ENCODE measurements around the gene INTS4. TPM values are rescaled to one million over a fixed set of nuclear protein-coding genes. Genes with fewer than 3 reads are reported as not detected.
"Not testable (repeated sequence)": the region's sequence is repeated elsewhere in the genome, so short reads cannot be mapped to it uniquely, and the experiment has no call there.

INTS4 gene
- total RNA-seq, 1 experiment from 2014 or later, result 25.2 TPM

DNA sequence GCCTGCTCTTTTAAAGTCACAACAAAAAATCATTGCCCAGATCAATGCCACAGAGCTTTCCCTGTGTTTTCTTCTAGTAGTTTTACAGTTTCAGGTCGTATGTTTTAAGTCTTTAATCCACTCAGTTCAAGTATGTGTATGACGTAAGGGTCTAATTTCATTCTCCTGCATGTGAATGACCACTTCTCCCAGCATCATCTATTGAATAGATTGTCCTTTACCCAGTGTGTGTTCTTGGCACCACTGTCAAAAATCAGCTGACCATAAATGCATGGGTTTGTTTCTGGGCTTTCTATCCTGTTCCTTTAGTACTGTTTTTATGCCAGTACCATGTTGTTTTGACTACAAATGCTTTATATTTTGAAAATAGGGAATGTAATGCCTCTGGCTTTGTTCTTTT is 28.1 kb downstream of the INTS4 start:
- POLR2A ChIA-PET, result no interaction called here
- intact Hi-C loops (cut with micrococcal nuclease), result no loop called here
- no TSS peak for BruUV-seq (replicated peaks)

DNA sequence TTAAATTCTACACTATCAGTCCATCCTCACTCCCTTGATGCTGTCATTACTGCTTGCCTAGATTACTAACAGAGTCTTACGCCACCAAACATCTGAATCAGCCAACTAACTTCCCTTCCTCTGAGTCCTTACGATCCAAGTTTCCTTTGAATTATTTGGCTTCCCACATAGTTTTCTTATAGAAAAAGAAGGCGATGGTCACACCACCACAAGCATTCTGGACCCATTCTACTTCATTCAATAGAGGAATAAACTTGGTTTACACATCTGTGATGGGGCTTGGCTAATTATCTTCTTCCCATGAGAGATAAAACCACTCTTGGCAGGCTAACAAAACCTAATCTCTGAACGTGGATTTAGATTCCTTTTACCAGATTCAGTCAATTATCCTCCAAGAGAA is 35.0 kb downstream of the INTS4 start:
- H3K36me3 Mint-ChIP-seq (ENCODE audit: insufficient read depth, unreplicated experiment), result peaks cover 35% of the 10 kb centered on the region

More for the DNA sequence above, 28.1 kb downstream of the INTS4 start:
- Mint-ChIP-seq H3K9me3 (ENCODE audit: unreplicated experiment) (no peaks in the 10 kb centered on the region), H3K36me3 (ENCODE audit: insufficient read depth, unreplicated experiment) (peaks cover 5% of the 10 kb centered on the region), H3K4me1 (ENCODE audit: insufficient read depth, unreplicated experiment) (no peaks in the 10 kb centered on the region), H3K27ac (ENCODE audit: low read depth, unreplicated experiment) (no peak overlapping the region), H3K27me3 (ENCODE audit: insufficient read depth, unreplicated experiment) (no peaks in the 10 kb centered on the region), H3K4me3 (ENCODE audit: unreplicated experiment) (no peak overlapping the region)
- TF ChIP-seq, protein P1, sequence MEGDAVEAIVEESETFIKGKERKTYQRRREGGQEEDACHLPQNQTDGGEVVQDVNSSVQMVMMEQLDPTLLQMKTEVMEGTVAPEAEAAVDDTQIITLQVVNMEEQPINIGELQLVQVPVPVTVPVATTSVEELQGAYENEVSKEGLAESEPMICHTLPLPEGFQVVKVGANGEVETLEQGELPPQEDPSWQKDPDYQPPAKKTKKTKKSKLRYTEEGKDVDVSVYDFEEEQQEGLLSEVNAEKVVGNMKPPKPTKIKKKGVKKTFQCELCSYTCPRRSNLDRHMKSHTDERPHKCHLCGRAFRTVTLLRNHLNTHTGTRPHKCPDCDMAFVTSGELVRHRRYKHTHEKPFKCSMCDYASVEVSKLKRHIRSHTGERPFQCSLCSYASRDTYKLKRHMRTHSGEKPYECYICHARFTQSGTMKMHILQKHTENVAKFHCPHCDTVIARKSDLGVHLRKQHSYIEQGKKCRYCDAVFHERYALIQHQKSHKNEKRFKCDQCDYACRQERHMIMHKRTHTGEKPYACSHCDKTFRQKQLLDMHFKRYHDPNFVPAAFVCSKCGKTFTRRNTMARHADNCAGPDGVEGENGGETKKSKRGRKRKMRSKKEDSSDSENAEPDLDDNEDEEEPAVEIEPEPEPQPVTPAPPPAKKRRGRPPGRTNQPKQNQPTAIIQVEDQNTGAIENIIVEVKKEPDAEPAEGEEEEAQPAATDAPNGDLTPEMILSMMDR (IDR thresholded peaks at IDR 0.05; ENCODE audit: unreplicated experiment), result no peak
- no peak for DNase-seq (ENCODE audit: unreplicated experiment)
- CTCF ChIA-PET, result no interaction called here

DNA sequence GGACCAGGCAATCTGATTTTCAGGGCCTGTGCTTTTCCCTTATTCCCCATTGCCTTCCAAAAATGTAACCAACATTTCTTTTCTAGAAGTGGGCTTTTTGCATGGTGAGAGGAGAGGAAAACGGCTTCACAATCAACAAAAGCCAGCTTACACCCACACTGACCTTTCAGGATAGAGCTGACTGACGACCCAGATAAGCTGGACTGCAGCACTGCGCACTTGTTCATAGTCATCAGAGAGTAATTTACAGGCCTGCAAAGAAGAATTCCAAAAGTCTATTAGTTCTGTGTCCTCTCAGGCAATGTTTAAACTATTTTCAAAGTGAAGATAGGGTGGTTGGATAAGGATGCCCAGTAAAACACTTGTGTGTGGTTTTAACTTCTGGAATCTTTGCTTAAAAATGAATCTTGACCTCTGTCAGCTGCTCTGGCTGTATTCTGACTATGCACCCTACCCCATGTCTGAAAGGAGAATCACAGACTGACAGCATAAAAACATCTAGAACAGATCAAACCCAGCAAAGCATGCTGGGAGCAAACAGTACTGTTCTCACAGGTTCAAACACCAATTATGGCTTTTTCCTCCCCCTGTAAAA is 35.8 kb downstream of the INTS4 start:
- BruUV-seq (replicated peaks); DNase-seq (ENCODE audit: unreplicated experiment); H3K4me3 Mint-ChIP-seq (ENCODE audit: unreplicated experiment); H3K27ac Mint-ChIP-seq (ENCODE audit: low read depth, unreplicated experiment); H3K9me3 Mint-ChIP-seq (ENCODE audit: unreplicated experiment); H3K4me1 Mint-ChIP-seq (ENCODE audit: insufficient read depth, unreplicated experiment); POLR2A ChIA-PET; intact Hi-C loops (cut with micrococcal nuclease); H3K27me3 Mint-ChIP-seq (ENCODE audit: insufficient read depth, unreplicated experiment); CTCF ChIA-PET: not testable (repeated sequence)
- peaks cover 35% of the 10 kb centered on the region for H3K36me3 Mint-ChIP-seq (ENCODE audit: insufficient read depth, unreplicated experiment)

More for the DNA sequence above, 35.0 kb downstream of the INTS4 start:
- Mint-ChIP-seq H3K27ac (ENCODE audit: low read depth, unreplicated experiment) (no peak overlapping the region), H3K4me1 (ENCODE audit: insufficient read depth, unreplicated experiment) (no peaks in the 10 kb centered on the region), H3K9me3 (ENCODE audit: unreplicated experiment) (no peaks in the 10 kb centered on the region), H3K4me3 (ENCODE audit: unreplicated experiment) (no peak overlapping the region), H3K27me3 (ENCODE audit: insufficient read depth, unreplicated experiment) (no peaks in the 10 kb centered on the region)
- POLR2A ChIA-PET, result no interaction called here
- no TSS peak for BruUV-seq (replicated peaks)
- TF ChIP-seq, protein P1 (IDR thresholded peaks at IDR 0.05; ENCODE audit: unreplicated experiment), result no peak
- CTCF ChIA-PET, result no interaction called here
- no peak for DNase-seq (ENCODE audit: unreplicated experiment)
- intact Hi-C loops (cut with micrococcal nuclease), result no loop called here

DNA sequence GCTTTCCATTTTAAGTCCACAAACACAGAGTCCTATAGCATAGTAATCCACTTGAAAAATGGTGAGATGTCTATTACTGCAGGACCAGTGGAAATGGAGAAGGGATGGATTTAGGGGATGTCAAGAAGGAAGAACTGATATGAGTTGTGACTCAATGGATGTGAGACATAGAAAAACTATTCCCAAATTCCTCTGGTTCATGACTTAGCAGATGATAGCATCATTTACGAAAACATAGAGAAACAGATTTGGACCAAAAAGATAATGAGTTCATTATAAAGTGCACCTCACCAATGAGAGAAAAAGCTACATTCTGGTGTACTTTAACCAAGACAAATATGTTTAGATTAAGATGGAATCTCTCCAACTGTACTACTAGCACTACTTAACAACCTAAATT is 51.2 kb downstream of the INTS4 start:
- H3K36me3 Mint-ChIP-seq (ENCODE audit: insufficient read depth, unreplicated experiment); H3K27ac Mint-ChIP-seq (ENCODE audit: low read depth, unreplicated experiment); POLR2A ChIA-PET; CTCF ChIA-PET; H3K4me3 Mint-ChIP-seq (ENCODE audit: unreplicated experiment); H3K27me3 Mint-ChIP-seq (ENCODE audit: insufficient read depth, unreplicated experiment); H3K9me3 Mint-ChIP-seq (ENCODE audit: unreplicated experiment); H3K4me1 Mint-ChIP-seq (ENCODE audit: insufficient read depth, unreplicated experiment); BruUV-seq (replicated peaks); DNase-seq (ENCODE audit: unreplicated experiment); intact Hi-C loops (cut with micrococcal nuclease): not testable (repeated sequence)

DNA sequence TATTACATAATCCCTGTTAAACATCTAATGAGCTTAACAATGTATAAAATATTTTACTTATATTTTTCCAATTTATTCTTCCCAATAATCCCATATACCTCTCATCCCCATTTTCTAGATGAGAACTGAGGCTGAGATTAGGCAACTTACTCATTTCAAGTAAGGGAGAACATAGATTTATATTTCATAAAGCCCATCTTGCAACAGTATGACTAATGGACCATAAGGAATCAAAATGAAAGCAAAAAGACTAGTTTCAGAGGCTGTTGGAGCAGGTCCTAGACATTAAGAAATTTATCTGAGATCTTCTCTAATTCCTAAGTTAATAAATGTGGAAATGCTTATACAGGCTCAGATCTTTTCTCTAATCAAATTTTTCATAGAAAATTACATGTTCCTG is 52.0 kb downstream of the INTS4 start:
- H3K4me3 Mint-ChIP-seq (ENCODE audit: unreplicated experiment); H3K27ac Mint-ChIP-seq (ENCODE audit: low read depth, unreplicated experiment); H3K4me1 Mint-ChIP-seq (ENCODE audit: insufficient read depth, unreplicated experiment); CTCF ChIA-PET; H3K9me3 Mint-ChIP-seq (ENCODE audit: unreplicated experiment); H3K36me3 Mint-ChIP-seq (ENCODE audit: insufficient read depth, unreplicated experiment); POLR2A ChIA-PET; H3K27me3 Mint-ChIP-seq (ENCODE audit: insufficient read depth, unreplicated experiment); BruUV-seq (replicated peaks); intact Hi-C loops (cut with micrococcal nuclease): not testable (repeated sequence)
- peak; percentile 5 for DNase-seq (ENCODE audit: unreplicated experiment)

DNA sequence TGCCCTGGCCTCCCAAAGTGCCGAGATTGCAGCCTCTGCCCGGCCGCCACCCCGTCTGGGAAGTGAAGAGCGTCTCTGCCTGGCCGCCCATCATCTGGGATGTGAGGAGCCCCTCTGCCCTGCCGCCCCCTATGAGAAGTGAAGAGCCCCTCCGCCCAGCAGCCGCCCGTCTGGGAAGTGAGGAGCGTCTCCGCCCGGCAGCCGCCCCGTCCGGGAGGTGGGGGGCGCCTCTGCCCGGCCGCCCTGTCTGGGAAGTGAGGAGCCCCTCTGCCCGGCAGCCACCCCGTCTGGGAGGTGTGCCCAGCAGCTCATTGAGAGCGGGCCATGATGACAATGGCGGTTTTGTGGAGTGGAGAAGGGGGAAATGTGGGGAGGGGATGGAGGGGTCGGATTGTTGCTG is 60.9 kb downstream of the INTS4 start:
- POLR2A ChIA-PET; BruUV-seq (replicated peaks); DNase-seq (ENCODE audit: unreplicated experiment); H3K27ac Mint-ChIP-seq (ENCODE audit: low read depth, unreplicated experiment); H3K27me3 Mint-ChIP-seq (ENCODE audit: insufficient read depth, unreplicated experiment); H3K4me1 Mint-ChIP-seq (ENCODE audit: insufficient read depth, unreplicated experiment); H3K9me3 Mint-ChIP-seq (ENCODE audit: unreplicated experiment); intact Hi-C loops (cut with micrococcal nuclease); H3K4me3 Mint-ChIP-seq (ENCODE audit: unreplicated experiment); CTCF ChIA-PET: not testable (repeated sequence)
- H3K36me3 Mint-ChIP-seq (ENCODE audit: insufficient read depth, unreplicated experiment), result peaks cover 38% of the 10 kb centered on the region

DNA sequence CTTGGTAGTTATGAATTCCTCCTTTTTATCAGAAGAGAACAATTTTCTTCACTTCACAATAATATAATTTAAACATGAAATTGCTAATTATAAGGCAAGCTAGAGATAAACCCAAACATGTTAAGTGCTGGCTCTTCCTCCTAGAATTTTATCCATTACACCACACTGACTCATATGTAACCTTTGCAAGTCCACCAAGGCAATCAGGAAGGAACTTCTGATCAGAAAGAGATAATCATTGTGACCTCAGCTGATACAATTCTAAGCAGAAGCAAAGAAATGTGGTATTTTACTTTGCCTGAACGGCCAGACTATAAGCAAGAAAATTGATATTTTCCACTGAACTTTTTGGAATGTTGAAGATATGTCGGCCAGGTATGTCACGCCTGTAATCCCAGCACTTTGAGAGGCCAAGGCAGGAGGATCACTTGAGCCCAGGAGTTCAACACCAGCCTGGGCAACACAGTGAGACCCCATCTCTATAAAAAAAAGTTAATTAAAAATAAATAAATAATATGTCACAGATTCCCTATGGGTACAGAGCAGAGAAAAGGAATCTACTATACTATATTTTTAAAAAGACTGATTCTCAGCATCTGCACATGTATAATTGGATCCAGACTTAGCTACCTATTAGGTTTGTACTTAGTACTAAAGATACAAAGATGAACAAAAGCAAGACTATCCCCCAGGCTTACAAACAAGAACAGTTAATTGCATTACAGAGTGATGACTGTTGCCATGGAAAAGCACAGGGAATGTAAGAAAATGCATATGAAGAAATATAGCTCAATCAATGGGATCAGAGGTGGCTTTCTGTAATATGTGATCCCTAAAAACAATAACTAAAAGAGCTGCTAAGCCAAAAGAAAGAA is 63.9 kb downstream of the INTS4 start:
- H3K36me3 Mint-ChIP-seq (ENCODE audit: insufficient read depth, unreplicated experiment), result peaks cover 44% of the 10 kb centered on the region
- POLR2A ChIA-PET, result interaction anchor here (0.5 kb wide), 1 partner anchor 45 kb away, joined by 3 read pairs; no protein-coding TSS in a partner anchor
- H3K27me3 Mint-ChIP-seq (ENCODE audit: insufficient read depth, unreplicated experiment); intact Hi-C loops (cut with micrococcal nuclease); H3K4me3 Mint-ChIP-seq (ENCODE audit: unreplicated experiment); H3K27ac Mint-ChIP-seq (ENCODE audit: low read depth, unreplicated experiment); BruUV-seq (replicated peaks); CTCF ChIA-PET; DNase-seq (ENCODE audit: unreplicated experiment); H3K9me3 Mint-ChIP-seq (ENCODE audit: unreplicated experiment); H3K4me1 Mint-ChIP-seq (ENCODE audit: insufficient read depth, unreplicated experiment): not testable (repeated sequence)

DNA sequence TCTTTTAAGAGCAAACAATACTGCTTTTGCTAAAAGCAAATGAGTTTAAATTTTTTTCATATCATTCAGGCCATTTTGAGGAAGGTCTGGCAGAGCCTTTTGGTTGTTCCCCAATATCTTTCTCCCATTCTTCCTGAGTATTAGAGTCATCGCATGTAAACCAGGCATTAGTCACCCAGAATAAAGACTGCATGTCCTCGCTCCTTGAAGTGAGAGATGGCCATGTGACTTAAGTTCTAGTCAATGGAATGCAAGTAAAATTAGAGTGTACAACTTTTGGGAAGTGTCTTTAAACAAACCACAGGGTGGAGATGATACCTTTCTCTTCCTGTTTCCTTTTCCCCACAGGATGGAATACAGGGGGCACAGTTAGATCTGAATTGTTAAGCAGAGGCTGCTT is 76.8 kb downstream of the INTS4 start:
- BruUV-seq (replicated peaks); POLR2A ChIA-PET; H3K9me3 Mint-ChIP-seq (ENCODE audit: unreplicated experiment); H3K27ac Mint-ChIP-seq (ENCODE audit: low read depth, unreplicated experiment); intact Hi-C loops (cut with micrococcal nuclease); H3K4me3 Mint-ChIP-seq (ENCODE audit: unreplicated experiment); H3K27me3 Mint-ChIP-seq (ENCODE audit: insufficient read depth, unreplicated experiment); DNase-seq (ENCODE audit: unreplicated experiment): not testable (repeated sequence)
- CTCF ChIA-PET, result interaction anchor here (0.6 kb wide), 1 partner anchor 15 kb away, joined by 4 read pairs; no protein-coding TSS in a partner anchor
- H3K4me1 Mint-ChIP-seq (ENCODE audit: insufficient read depth, unreplicated experiment), result peaks cover 14% of the 10 kb centered on the region
- H3K36me3 Mint-ChIP-seq (ENCODE audit: insufficient read depth, unreplicated experiment), result peaks cover 36% of the 10 kb centered on the region

All from MCF 10A (cell line).